NCI-H345 (cell line): ENCODE data around the gene BHLHA15.

ENCODE experiments used
- DNase-seq: peaks from one replicate; lab custom pipeline; 2025; lab: John Stamatoyannopoulos, UW

The BHLHA15 gene

DNA sequence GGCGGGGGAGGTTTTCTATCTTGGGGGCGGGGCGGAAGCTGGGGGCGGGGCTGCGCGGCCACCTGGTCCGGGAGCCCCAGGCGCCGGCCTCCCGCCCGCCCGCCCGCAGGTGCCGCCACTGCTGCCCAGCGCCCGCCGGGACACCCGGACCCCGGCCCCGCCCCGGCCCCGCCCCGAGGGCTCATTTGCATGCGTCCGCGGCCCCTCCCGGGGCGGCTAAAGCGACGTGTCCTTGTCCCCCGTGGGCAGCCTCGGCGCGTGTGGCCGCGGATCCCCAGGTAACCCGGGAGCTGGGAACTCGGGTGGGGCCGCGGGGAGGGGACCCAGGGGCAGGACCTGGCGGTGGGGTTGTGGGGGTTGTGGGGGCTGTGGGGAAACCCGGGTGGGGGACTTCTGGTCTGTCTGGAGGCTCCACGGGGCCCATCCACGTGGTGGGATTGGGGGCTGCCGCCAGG lies at the start of gene BHLHA15:
BHLHA15 (plus strand) TSS at position 219 of the 455 bp plus-strand sequence. CDS start 871 bp downstream, outside the sequence.
- peak; percentile 65 for DNase-seq

DNA sequence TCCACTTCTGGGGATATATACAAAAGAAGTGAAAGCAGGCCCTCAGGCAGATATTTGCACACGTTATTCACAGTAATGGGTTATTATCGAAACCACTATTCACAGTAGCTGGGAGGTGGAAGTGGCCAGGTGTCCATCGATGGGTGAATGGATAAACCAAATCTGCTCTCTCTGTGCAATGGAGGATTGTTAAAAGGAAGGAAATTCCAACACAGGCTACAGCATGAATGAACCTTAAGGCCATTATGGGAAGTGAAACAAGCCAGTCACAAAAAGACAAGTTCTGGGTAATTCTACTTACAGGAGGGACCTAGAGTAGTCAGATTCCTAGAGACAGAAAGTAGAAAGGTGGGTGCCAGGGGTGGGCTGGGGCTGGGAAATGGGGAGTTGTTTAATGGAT lies 48.5 kb upstream of the BHLHA15 start:
- DNase-seq, result no peak

DNA sequence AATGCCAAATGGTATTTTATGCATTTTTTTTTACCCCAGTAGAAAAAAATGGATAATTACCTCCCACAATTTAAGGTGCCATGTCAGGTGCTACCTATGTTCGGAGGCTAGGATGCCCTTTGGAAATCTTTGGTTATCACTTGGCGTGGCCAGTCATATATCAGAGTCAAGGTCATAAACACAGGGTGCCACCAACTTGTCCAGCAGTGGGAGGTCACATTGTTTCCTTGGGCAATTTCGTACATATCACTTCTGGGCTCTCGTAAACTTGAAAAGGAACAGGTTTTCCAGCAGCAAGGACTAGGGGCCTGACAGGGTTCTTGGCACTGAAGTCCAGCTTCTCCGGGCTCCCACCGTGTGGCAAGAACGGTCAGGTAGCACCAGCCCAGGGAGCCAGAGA lies 48.0 kb upstream of the BHLHA15 start:
- no peak for DNase-seq

DNA sequence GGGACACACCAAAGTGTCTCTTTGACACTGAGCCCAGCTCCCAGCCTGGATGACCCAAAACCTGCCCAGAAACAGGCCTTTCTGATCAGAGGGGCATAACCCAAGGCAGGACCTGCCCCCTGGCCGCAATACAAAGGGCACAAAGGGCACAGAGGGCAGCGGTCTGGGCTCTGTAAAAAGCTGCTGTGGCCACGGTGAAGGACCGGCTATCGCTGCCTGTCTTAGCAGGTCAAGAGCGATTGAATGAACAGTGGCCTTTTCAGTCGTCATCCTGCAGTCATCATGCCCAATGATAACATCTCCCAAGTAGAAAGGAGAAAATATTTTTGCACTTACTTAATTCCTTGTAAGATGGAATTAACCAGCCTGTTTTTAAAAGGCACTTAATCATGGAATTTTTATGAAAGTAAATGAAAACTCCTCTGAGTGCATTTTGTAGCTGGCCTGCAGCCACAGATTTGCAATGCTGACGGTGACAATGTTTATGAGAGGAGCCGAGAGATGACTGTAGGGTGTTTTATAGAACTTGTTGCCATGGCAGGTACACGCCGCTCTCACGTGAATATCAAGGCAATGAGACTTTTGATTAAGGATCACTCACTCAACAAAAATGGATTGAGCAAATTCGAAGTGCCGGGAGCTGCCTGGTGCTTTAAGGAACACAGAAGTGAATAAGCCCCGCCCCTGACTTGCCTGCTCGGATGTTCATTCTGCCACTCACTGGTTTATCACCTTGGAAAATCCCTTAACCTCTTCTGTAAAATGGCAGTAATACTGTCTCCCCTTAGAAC lies 47.3 kb upstream of the BHLHA15 start:
- DNase-seq, result no peak

DNA sequence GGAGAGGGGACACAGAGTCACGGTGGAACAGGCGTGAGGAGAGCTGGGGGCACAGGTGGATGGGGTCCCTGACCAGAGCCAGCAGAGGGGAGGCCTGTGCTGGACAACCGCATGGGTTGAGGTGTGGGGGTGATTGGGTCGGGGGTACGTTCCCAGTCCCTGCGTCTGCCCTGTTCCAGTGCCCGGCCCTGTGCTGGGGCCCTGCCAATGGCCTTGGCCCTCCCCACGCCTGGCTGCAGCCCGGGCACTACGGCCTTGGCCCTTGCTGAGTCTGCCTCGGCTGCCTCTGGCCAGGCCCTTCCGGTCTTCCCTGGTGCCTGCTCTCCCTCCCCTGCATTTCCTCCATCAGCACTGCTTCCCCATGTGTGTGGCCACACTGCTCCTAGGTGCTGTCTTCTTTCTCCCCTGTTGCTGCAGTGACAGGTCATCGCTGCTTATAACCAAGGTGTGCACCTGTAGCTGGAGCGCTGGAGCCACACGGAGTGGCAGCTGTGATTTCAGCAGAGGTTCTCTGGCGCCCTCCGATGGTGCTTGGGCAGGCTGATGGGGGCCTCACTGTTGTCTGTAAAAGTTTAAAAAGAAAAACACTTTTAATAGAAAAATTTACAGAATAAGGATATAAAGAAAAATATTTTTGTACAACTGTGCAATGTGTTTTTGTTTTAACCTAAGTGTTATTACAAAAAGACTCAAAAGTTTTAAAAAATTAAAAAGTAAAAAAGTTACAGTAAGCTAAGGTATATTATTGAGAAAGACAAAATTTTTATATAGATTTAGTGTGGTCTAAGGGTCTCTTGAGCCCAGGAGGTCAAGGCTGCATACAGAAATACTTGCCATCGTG lies 45.2 kb upstream of the BHLHA15 start:
- DNase-seq, result peak; percentile 48

DNA sequence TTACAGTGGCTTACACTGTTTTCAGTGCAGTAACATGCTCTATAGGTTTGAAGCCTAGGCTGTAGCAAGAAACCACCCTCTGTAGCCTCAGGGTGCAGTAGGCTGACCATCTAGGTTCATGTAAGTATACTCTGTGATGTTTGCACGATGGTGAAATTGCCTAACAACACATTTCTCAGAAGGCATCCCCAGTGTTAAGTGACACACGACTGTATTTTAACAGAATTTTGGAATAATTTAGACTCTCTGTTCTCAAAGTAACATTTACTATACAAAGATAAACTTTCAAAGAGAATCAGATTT lies 44.6 kb upstream of the BHLHA15 start:
- no peak for DNase-seq

DNA sequence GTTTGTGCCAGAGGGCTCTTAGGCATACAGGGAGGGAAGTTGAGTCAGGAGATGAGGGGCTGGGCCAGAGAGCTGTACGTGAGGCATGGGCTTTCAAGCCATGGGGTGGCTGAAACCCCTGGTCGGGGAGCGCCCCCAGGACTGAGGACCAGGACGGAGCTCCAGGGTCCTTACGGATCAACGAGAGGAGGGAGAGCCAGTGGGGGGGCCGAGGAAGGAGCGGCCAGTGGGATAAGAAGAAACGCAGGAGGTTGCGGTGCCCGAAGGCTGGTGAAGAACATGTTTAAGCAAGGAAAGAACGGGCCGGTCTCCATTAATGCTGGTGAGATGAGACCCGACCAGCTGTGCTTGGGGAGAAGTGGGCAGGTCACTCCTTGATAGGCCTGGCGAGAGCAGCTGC lies 43.6 kb upstream of the BHLHA15 start:
- DNase-seq, result no peak

DNA sequence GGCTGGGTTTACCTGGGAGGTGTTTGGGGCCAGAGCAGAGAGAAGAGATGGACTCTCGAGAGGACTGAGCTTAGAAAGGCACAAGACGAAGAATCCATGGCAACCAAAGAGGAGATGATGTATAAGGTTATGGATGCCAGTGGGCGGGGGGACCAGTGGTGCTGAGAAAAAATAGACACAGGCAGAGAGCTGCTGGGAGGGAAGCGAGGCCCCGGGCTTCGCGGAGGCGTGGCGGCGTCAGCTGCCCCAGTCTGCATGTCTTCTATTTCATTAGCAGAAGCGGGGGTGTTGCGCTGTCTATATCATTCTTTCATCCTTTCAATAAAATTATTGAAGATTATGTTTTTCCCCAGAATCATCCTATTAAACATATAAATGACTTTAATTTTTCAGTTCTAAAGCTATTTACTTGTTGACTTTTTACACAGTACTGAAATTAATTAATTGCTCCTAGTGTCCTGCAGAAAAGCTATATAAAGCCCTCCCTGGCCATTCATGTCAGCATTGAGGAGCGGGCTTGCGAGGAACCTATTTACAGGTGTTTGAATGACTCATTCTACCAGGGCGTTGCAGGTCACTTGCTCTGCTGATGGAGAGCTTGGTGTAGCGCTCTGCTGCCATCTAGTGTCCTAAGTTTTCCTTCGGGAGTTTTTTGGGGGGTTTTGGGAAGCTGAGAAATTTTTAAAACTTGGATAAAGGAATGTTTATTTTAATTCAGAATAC lies 42.9 kb upstream of the BHLHA15 start:
- DNase-seq, result peak; percentile 71

DNA sequence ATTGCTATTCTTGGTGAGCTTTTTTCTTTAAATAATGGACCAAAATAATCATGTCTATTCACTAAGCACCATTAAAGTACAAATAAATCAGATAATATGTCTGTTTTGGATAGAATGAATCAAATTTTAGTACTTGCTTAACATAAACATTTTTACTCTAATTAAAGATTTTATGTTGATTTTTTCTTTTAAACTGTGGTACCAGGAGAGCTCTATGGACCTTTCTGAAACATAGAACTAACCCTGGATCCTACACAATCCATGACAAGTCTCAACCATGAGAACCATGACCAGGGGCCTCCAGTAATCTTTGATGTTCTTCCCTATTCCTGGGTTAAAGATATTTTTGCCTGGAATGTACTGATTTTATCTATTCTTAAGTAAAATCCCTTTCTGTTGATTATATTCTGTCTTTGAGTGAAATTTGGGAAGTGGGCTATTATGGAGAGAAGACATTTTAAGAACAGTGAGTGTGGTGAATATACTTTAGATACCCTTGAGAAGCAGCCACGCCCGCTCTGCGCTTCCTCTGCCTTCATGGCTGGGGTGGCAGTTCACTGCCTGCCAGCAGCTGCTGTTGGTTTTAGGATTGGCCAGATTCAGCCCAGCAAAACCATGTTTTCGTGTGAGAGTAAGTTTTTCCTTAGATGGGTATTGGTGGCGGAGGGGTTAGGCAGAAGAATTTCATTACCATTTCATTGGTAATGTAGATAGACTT lies 42.2 kb upstream of the BHLHA15 start:
- no peak for DNase-seq

DNA sequence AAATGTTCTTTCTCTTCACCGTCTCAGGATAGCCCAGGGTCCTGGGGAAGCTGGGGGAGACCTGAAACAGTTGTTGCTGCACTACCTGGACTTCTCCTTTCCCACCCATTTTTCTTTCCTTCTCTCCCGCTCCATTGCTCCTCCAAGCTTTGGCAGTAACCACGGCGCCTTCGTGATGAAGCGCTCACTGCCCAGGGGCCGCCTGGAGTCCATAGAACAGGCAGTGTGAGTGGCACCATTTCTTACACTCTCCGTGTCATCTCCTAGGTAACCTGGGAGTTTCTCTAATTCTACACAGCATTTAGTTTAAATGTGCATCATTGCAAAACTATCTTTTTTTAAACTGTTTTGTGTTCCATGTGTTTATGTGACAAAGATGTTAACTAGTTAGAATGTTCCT lies 40.3 kb upstream of the BHLHA15 start:
- no peak for DNase-seq

DNA sequence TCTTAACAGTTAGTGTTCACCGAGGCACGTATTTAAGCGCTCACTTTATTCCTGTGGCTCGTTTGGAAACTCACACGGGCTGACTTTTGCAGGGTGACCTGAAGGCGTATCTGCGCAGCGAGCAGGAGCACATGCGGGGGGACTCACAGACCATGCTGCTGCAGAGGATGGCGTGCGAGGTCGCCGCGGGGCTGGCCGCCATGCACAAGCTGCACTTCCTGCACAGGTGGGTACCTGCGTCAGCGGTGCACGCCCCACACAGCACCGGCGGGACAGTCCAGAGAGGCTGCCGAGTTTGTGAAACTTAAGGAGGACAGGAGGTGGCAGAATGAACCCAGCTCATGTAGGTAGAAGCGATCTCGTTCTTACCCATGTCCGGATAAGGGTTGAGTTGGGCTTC lies 39.8 kb upstream of the BHLHA15 start:
- no peak for DNase-seq

DNA sequence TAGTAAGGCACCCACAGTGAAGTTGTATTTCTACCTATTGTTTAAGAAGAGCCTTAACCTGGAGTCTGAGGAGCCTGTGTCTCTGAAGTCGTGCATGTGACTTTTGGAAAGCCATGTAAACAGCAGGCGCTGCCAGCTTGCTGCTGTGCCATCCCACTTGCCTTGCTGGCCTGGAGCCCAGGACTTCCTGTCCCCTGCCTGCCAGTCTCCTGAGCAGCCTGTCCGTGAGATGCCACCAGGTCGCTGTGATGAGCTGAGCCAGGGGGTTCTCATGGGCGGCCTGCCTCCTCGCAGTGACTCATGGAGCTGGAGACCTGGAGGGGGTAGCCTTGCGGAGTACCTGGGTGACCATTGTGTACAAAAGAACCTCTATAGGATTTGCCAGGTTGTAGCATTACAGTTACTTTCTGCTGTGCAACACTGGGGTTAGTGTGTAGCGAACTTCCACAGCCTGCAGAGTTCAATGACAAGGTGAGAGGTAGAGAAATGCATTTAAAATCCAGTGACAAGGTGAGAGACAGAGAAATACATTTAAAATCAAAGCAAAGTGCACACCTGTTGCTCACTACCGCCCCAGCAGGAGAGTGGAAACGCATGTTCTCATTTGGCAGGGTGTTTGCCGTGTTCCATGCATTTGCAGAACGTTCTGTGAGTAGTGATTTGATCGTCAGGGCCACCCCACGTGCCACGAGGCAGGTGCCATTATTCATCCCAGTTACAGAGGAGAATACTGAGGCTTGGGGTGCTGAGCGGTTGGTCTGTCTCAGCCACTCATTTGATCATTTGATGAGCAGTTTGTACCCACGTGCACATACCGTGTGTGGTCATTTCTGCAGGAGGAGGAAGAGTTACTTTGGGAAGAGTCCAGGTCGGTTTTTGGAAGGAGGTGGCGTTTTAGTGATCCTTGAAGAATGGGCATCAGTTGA lies 36.6 kb upstream of the BHLHA15 start:
- DNase-seq, result peak; percentile 3

DNA sequence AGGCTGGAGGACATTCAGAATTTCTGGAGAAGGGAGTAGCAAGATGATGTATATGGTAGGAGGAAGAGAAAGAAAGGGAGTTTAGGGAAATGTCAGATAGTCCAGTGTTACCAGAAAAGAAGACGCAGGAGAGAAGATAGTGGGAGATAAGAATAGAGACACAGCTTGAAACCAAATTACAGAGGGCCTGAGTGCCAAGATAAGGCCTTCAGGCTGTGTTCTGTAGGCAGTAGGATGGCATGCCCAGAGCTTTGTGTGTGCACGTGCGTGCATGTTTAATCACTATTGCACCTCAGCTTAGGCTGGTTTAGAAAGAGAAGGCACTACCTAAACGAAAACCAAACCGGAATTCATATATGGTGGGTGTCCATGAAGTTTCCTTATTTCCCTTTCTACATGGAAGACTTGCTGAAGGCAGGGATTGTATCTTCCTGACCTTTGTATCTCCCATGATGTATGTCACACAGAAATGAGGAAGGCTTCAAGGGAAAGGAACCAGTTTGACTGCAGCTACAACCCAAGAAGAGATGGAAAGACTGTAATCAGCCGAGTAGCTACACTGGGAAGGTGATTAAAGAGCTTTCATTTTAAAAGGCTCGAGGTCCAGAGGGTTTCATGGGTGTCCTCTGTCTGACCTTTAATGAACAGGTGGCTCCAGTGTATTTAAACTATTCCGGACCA lies 35.8 kb upstream of the BHLHA15 start:
- DNase-seq, result no peak

DNA sequence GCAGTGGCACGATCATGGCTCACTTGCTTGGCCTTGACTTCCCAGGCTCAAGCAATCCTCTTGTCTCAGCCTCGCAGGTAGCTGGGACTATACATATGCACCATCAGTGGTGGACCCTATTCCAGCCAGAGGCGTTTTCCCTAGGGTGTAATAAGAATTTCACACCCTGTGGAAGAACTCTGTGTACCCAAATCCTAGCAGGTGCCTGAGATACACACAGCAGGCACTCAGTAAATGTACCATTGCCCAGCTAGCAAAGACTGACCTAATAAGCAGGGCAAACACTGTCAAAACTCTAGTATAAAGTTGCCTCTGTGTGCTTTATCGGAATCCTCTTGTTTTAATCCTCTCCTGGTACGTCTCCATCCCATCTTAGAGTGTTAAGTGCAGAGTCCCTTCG lies 33.7 kb upstream of the BHLHA15 start:
- no peak for DNase-seq

DNA sequence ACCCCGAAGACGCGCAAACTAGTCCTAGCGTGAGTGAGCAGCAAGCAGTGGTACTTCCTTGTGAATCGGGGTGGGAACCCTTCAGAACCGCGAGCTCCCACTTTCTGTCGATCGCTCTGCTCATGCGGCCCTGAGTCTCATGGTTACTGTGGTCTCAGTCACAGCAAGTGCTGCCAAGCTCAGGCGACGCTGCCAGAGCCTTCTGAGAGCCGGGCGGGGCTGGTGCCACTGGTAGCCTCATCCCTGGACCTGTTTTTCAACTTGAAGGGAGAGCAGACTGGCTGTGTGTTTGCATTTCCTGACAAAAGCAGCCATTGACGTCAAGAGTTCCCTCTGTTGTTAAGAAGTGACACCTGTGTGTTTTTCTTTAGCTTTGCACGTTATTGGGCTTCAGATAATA lies 32.9 kb upstream of the BHLHA15 start:
- DNase-seq, result peak; percentile 37

DNA sequence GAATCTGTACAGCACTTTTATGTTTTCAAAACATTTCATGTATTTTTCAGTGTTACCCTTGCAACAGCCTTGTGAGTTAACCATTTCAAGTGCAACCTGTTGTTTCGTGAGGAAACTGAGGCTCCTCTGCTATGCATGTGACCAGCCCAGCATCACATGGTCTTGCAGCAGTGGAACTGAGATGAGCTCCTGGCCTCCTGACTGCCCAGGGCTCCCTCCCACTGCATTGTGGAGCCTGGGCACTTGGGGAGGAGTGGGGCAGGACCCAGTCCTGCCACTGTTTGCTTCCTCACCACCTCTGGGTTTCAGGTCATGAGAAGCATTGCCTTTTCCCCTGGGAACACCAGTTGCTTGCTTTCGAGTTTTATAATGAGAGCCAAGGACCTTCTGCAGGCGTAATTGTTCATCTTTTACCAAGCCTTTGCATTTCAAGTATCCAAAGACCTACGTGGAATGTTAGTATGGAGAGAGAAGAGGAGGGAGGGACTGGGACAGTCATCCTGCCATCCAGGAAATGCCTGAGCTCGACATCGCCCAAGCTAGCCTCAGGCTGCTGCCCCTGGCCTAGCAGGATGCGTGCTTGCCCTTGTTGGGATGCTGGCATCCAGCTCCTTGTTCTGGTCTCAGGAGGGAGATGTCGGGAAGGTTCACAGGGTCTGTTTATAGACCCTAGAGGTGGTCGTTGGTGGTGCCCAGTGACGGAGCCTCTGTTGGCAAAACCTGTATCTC lies 32.3 kb upstream of the BHLHA15 start:
- DNase-seq, result no peak

DNA sequence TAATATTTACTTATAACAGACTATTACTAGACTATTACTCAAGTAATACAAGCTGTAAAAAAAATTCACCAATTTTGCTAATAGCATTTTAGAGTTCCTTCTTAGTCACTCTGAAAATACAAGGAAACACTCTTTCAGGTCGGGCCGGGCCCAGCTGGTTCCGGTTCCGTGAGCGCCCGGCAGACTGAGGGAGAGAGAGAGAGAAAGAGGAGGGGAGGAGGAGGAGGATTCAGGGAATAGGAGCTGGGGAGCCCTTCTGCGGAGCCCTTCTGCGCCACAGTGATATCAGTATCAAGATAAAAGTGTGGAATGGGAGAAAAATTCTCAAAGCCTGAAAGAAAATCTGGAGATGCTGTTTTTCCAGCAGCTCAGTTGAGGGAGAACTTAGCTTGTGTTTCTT lies 30.5 kb upstream of the BHLHA15 start:
- no peak for DNase-seq

DNA sequence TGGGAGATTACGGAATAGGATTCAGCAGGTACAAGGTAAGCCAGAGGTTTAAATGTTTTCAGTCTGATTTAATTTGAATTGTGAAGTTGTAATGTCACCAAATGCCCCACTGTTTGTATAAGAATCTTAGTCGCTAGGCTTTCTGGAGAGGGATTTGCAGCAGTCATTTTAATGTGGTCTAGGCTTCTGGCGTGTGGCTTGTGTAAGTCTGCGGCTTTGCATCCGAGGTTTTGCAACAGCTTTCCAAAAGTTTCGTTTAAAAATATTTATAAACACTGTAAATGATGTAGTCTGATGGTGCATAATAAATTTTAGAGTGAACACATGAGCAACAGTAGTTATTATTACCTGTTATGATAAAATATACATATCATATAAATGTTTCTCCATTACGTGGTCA lies 26.1 kb upstream of the BHLHA15 start:
- DNase-seq, result no peak

DNA sequence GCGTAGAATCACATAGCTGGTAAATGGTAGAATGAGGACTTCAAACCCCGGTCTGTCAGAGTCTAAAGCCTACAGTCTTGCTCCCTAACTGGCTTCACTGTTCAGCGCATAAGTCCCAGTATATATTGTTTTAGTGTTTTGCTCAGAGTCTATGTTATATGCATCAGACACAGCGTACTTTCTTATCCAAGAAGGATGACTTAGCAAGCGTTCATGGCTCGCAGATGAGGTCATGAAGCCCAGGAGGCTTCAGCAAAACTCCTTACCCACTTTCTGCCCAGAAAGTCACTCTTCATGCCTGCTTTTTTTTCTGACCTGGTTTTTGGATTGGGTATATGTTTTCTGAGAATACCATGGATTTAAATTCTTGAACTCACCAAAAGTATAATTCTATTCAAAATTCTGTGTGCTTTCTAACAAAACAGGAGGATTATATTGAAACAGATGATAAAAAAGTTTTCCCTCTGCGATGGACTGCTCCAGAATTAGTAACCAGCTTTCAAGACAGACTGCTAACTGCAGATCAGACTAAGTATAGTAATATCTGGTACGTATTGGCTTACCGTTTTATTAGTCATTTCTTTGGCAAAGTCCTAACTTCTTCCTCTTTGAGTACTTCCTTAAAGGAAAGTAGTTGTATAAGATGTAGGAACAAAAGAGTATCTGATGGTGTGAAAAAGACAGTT lies 24.6 kb upstream of the BHLHA15 start:
- no peak for DNase-seq
